K562 (cell line): ENCODE data around the gene PITPNB. TPM values are rescaled to one million over a fixed set of nuclear protein-coding genes. Genes with fewer than 3 reads are reported as not detected.

ENCODE experiments used
- ATAC-seq: fragments of 200-7000 bp; cut with Tn5 transposase; 3 replicates; pipeline ENCODE4 v1.9.1; 2020; ENCODE audit warnings: moderate library complexity
- BruUV-seq: library from RNA; stranded (reverse); fragments of 400-500 nt; replicated peaks from 2 replicates; lab custom pipeline; 2021; lab: Mats Ljungman, UMichigan
- CTCF ChIA-PET: fragments of 300-600 bp; formaldehyde crosslinking; extraction: SDS; loops from one replicate; lab custom pipeline; 2021; ENCODE audit warnings: low intra/inter-chr PET ratio; lab: Yijun Ruan, JAX
- POLR2A ChIA-PET: fragments of 300-600, 350-650 bp; sonication (Branson Sonifier 250); formaldehyde crosslinking; extraction: SDS; loops from one replicate; lab custom pipeline; 2021; ENCODE audit warnings: antibody characterized with exemption, inconsistent platforms; lab: Yijun Ruan, JAX
- DNase-seq, 4 experiments: peaks; one replicate each; pipeline versions ENCODE4 v3.0.0 to v3.0.0-alpha.2; 2011 to 2018; ENCODE audit warnings: low spot score in 3 of 4, mixed read lengths in 3 of 4; ENCODE audit errors: extremely low read depth in 1 of 4
- FAIRE-seq: peaks from 2 replicates; lab custom pipeline; 2011; peaks lifted over from hg19 to GRCh38; lab: Jason Lieb, UNC
- H2AFZ ChIP-seq: 2 replicates; pipeline ENCODE4 v1.6.0; 2011; ENCODE audit warnings: low read depth, low read length, control low read depth, inconsistent platforms
- H3K27ac ChIP-seq: fragments of 200-600 bp; 3 replicates; pipeline ENCODE4 v1.8.0; 2011; ENCODE audit warnings: low read depth, mild to moderate bottlenecking, control low read depth, inconsistent platforms, low read length, moderate library complexity, mixed read lengths; ENCODE audit errors: extremely low read depth
- H3K27me3 ChIP-seq, 2 experiments: fragments of 300-600 bp in 1 of 2; 2 replicates in 1 of 2; 3 replicates in 1 of 2; pipeline versions ENCODE4 v1.6.0 to v1.8.0; 2011; ENCODE audit warnings: inconsistent platforms in 2 of 2, low read length in 2 of 2, mild to moderate bottlenecking in 1 of 2, mixed read lengths in 1 of 2, moderate library complexity in 1 of 2; ENCODE audit not compliant: control insufficient read depth in 2 of 2, insufficient read depth in 2 of 2
- H3K36me3 ChIP-seq: fragments of 300-600 bp; 3 replicates; pipeline ENCODE4 v1.8.0; 2011; ENCODE audit warnings: mild to moderate bottlenecking, low read length, inconsistent platforms; ENCODE audit not compliant: control insufficient read depth, insufficient read depth
- H3K4me1 ChIP-seq, 2 experiments: fragments of 200-600 bp in 1 of 2; replicated peaks in 1 of 2; 2 replicates in 1 of 2; 3 replicates in 1 of 2; pipeline versions ENCODE4 v1.5.1 to v1.8.0; 2011; ENCODE audit warnings: inconsistent platforms in 2 of 2, low read length in 2 of 2, mild to moderate bottlenecking in 1 of 2, mixed read lengths in 1 of 2, moderate library complexity in 1 of 2; ENCODE audit not compliant: control insufficient read depth in 2 of 2, insufficient read depth in 2 of 2
- H3K4me2 ChIP-seq: 2 replicates; pipeline ENCODE4 v1.6.1; 2011; ENCODE audit warnings: low read length, control low read depth, inconsistent platforms, mixed read lengths; ENCODE audit not compliant: insufficient read depth
- H3K4me3 ChIP-seq: fragments of 200-600 bp; sonication (generic), shearing (Covaris generic); 2 replicates; pipeline ENCODE4 v1.5.1; 2016; ENCODE audit warnings: control low read depth, inconsistent platforms
- H3K79me2 ChIP-seq: fragments of 200-600 bp; 3 replicates; pipeline ENCODE4 v1.8.0; 2011; ENCODE audit warnings: low read length, inconsistent platforms; ENCODE audit not compliant: control insufficient read depth, insufficient read depth
- H3K9ac ChIP-seq, 2 experiments: 2 replicates each; pipeline versions ENCODE4 v1.6.0 to v1.6.1; 2011; ENCODE audit warnings: low read depth in 2 of 2, low read length in 2 of 2, control low read depth in 1 of 2, inconsistent platforms in 1 of 2, mild to moderate bottlenecking in 1 of 2, mixed read lengths in 1 of 2; ENCODE audit not compliant: insufficient read depth in 1 of 2
- H3K9me1 ChIP-seq: one replicate; pipeline ENCODE4 v1.6.0; 2011; ENCODE audit warnings: inconsistent platforms, mild to moderate bottlenecking, low read length, moderate library complexity; ENCODE audit not compliant: control insufficient read depth, insufficient read depth
- H3K9me3 ChIP-seq: replicated peaks from 2 replicates; pipeline ENCODE4 v1.5.1; 2011; ENCODE audit warnings: low read depth, low read length, inconsistent platforms; ENCODE audit not compliant: control insufficient read depth, insufficient read depth
- H4K20me1 ChIP-seq: replicated peaks from 2 replicates; pipeline ENCODE4 v1.6.1; 2011; ENCODE audit warnings: low read length, inconsistent platforms, mixed read lengths; ENCODE audit not compliant: control insufficient read depth, insufficient read depth
- ATF2 ChIP-seq: sonication (generic); formaldehyde crosslinking; IDR thresholded peaks from 2 replicates; pipeline ENCODE4 v1.8.1; 2022; ENCODE audit warnings: missing genetic modification reagents
- C11orf30 ChIP-seq: fragments of 450-650 bp; IDR thresholded peaks from 2 replicates; pipeline ENCODE4 v1.6.1; 2016; ENCODE audit warnings: low read depth, mild to moderate bottlenecking
- CTCF ChIP-seq, 3 experiments: IDR thresholded peaks in 2 of 3; conservative IDR thresholded peaks in 1 of 3; 2 replicates each; pipeline ENCODE4 v1.5.1; 2011 to 2012; ENCODE audit warnings: low read length in 3 of 3, mild to moderate bottlenecking in 3 of 3, control low read depth in 2 of 3, improper control_type of control experiment in 1 of 3, inconsistent platforms in 1 of 3, low read depth in 1 of 3, mixed read lengths in 1 of 3, moderate library complexity in 1 of 3; ENCODE audit not compliant: insufficient read depth in 2 of 3
- CUX1 ChIP-seq: fragments of 200-800 bp; sonication (Bioruptor generic); IDR thresholded peaks from 2 replicates; pipeline ENCODE4 v1.6.1; 2016; ENCODE audit warnings: missing genetic modification characterization, missing compliant biosample characterization
- CXXC5 ChIP-seq: fragments of 250-450 bp; sonication (Bioruptor Pico); IDR thresholded peaks from 2 replicates; pipeline ENCODE4 v1.8.0; 2022; ENCODE audit warnings: inconsistent platforms, mild to moderate bottlenecking, moderate library complexity
- FOXP1 ChIP-seq: sonication (generic); formaldehyde crosslinking; IDR thresholded peaks from 2 replicates; pipeline ENCODE4 v1.8.0; 2022; ENCODE audit warnings: mild to moderate bottlenecking, missing genetic modification reagents
- KDM4B ChIP-seq, 2 experiments: fragments of 450-650 bp in 1 of 2; sonication (generic) in 1 of 2; IDR thresholded peaks; 2 replicates each; pipeline ENCODE4 v1.6.1; 2016 to 2017; ENCODE audit warnings: borderline replicate concordance in 2 of 2, antibody characterized with exemption in 1 of 2, low read depth in 1 of 2, mild to moderate bottlenecking in 1 of 2
- MCM3 ChIP-seq: fragments of 450-650 bp; IDR thresholded peaks from 2 replicates; pipeline ENCODE4 v1.6.1; 2016
- NEUROD1 ChIP-seq: fragments of 150-350 bp; IDR thresholded peaks from 2 replicates; pipeline ENCODE4 v1.6.1; 2014; ENCODE audit warnings: borderline replicate concordance, low read length, low read depth; ENCODE audit not compliant: partially characterized antibody
- ZBTB1 ChIP-seq: sonication (generic); formaldehyde crosslinking; IDR thresholded peaks from 2 replicates; pipeline ENCODE4 v1.8.1; 2023; ENCODE audit warnings: missing genetic modification reagents, low read depth, mild to moderate bottlenecking, borderline replicate concordance
- ZBTB12 ChIP-seq: fragments of 250-450 bp; sonication (Bioruptor Pico); IDR thresholded peaks from 2 replicates; pipeline ENCODE4 v1.4.0; 2020
- ZNF551 ChIP-seq: fragments of 250-450 bp; sonication (Bioruptor Pico); IDR thresholded peaks from 2 replicates; pipeline ENCODE4 v1.5.0; 2021; ENCODE audit warnings: mild to moderate bottlenecking, moderate library complexity
- WGBS: fragments of 100-300 bp; shearing (Covaris generic); methylation state at CpG from one replicate; pipeline ENCODE4 v1.1.6; 2016; ENCODE audit warnings: low coverage, mixed read lengths; ENCODE audit not compliant: insufficient coverage; ENCODE audit errors: missing lambda C conversion rate; 5-methylcytosine and 5-hydroxymethylcytosine counted together
- in situ Hi-C: fragments of 300-500 bp; cut with MboI; formaldehyde crosslinking; loops from 4 replicates; pipeline ENCODE4 v1.15.0; 2018; ENCODE audit warnings: inconsistent platforms, mixed read lengths
- intact Hi-C: fragments of 100-400 bp; cut with micrococcal nuclease; formaldehyde crosslinking; loops from 2 replicates; pipeline ENCODE4 v1.14.2; 2022
- polyA plus RNA-seq, 8 experiments: library from polyadenylated mRNA; depleted of rRNA in 4 of 8; stranded (reverse) in 5 of 8; unstranded in 3 of 8; fragments of >200 nt; fragmentation: Nextera tagmentation in 2 of 8; fragmentation: Illumina TruSeq in 1 of 8; extraction: Ambion mirVana in 2 of 8; extraction: Trizol in 1 of 8; gene quantifications; 2 replicates each; pipeline versions ENCODE4 v1.2.1 to v1.2.3, GENCODE V29; 2011 to 2014; ENCODE audit warnings: inconsistent platforms in 1 of 8, missing spikeins in 1 of 8
- total RNA-seq, 7 experiments: library from RNA; depleted of rRNA in 6 of 7; stranded (reverse); fragments of >200 nt in 6 of 7; fragmentation: Illumina TruSeq in 2 of 7; extraction: Trizol in 2 of 7; gene quantifications; 2 replicates each; pipeline versions ENCODE4 v1.2.1 to v1.2.3, GENCODE V29; 2011 to 2021; ENCODE audit warnings: low replicate concordance in 1 of 7

The PITPNB gene
- total and polyA plus RNA-seq, 9 of the 15 experiments (the other 6 are each of a cell fraction or from before 2014, with no cell fraction given) = 13.1 to 52.4 (median 34.7) TPM

- no peaks in the 10 kb centered on the region for H3K27me3 ChIP-seq
- H3K9ac ChIP-seq = no peak overlapping the region
- no peak overlapping the region for H2AFZ ChIP-seq
- FAIRE-seq (peak; percentile 40), ATAC-seq (peak; percentile 87), DNase-seq (peak; percentile 25 to 48 (median 40))
- no peaks in the 10 kb centered on the region for H3K4me1 ChIP-seq
- no peak overlapping the region for H3K4me3 ChIP-seq
- peaks cover 31% of the 10 kb centered on the region for H3K79me2 ChIP-seq
- H3K9me1 ChIP-seq = no peaks in the 10 kb centered on the region
- intact Hi-C loops (loop anchor here (10.0 kb wide), 1 partner anchor 55 kb away; no protein-coding TSS in a partner anchor), in situ Hi-C loops (loop anchor here (25.0 kb wide), 1 partner anchor 707 kb away; no protein-coding TSS in a partner anchor)
- 80% methylated on average over 1 of the region's 1 CpG for WGBS
- BruUV-seq = no TSS peak
- H3K36me3 ChIP-seq = peaks cover 35% of the 10 kb centered on the region; the same call in 2 of the 3 replicates
- H3K27ac ChIP-seq = no peak overlapping the region
- H4K20me1 ChIP-seq = peaks cover 4% of the 10 kb centered on the region; the same call in 1 of the 2 replicates
- H3K4me2 ChIP-seq = no peak overlapping the region
- CTCF ChIA-PET = interaction anchor here (0.6 to 3.3 kb wide), 3 partner anchors 111 to 943 kb away, joined by 4 to 20 read pairs (median 5); no protein-coding TSS in a partner anchor
- POLR2A ChIA-PET = no interaction called here
- no peaks in the 10 kb centered on the region for H3K9me3 ChIP-seq
- no peak for TF ChIP-seq NEUROD1
- TF ChIP-seq ZBTB1 = no peak
- no peak for TF ChIP-seq C11orf30
- TF ChIP-seq ATF2 (CRISPR knock-in tag) = no peak
- TF ChIP-seq FOXP1 (CRISPR knock-in tag) = no peak
- TF ChIP-seq ZBTB12 (CRISPR knock-in tag) = no peak
- TF ChIP-seq KDM4B (IDR thresholded peaks at IDR 0.05; ENCODE audit: borderline replicate concordance in 2 of 2, low read depth in 1 of 2) = no peak
- peak; percentile 38 to 51 (median 40) for TF ChIP-seq CTCF (IDR thresholded peaks at IDR 0.05 in 2 of 3, conservative IDR thresholded peaks at IDR 0.05 in 1 of 3; ENCODE audit: insufficient read depth in 2 of 3, low read depth in 1 of 3, low read length in 3 of 3)
- TF ChIP-seq CXXC5 (CRISPR knock-in tag) = no peak
- TF ChIP-seq CUX1 (CRISPR knock-in tag) = no peak
- TF ChIP-seq MCM3 = no peak
- no peak for TF ChIP-seq ZNF551
Measured at GRCh38 chr22:27879923-27880322, 39.1 kb downstream of the PITPNB start.
